ENCODE results near the gene LAMC1.

The LAMC1 gene

DNA sequence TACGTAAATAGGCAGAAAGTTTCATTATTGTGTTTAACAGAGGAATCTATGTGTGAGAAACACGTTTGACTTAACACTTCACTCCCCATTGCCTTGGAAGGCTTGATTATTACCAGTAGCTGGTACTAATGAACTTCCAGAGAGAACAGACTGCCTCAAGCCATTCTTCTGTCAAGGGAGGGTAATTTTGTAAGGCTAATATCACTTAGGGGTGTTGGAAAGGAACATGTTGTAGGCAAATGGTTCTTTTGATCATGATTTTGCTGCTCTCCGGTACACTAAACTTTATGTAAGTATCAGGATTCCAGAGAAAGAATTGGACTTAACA lies 1.8 kb downstream of the LAMC1 start:
- H3K9me3 ChIP-seq: no peaks in the 10 kb centered on the region
- H3K36me3 ChIP-seq (replicated peaks): 0 out of 2 replicates have a peak, but pooled peaks cover 3% of the 10 kb centered on the region
- peak in 1 of 2 experiments; percentile 31 for DNase-seq (ENCODE audit: low spot score in 2 of 2)
- H3K27me3 ChIP-seq (ENCODE audit: low read depth): no peaks in the 10 kb centered on the region
- peaks cover 58% of the 10 kb centered on the region for H3K4me1 ChIP-seq
- in situ Hi-C loops (cut with MboI; ENCODE audit: low sequenced_read_pairs): no loop called here
- H3K4me3 ChIP-seq: peak overlapping the region; percentile 67

GRCh38 chr1:183025782-183026774 lies 2.9 kb downstream of the LAMC1 start:
- Histone ChIP-seq H3K36me3 (replicated peaks) (0 out of 2 replicates have a peak, but pooled peaks cover 3% of the 10 kb centered on the region), H3K4me1 (peaks cover 60% of the 10 kb centered on the region), H3K27me3 (ENCODE audit: low read depth) (no peaks in the 10 kb centered on the region), H3K4me3 (peak overlapping the region; percentile 67), H3K9me3 (no peaks in the 10 kb centered on the region)
- in situ Hi-C loops (cut with MboI; ENCODE audit: low sequenced_read_pairs): no loop called here
- DNase-seq (ENCODE audit: low spot score in 2 of 2): peak in 1 of 2 experiments; percentile 48

DNA sequence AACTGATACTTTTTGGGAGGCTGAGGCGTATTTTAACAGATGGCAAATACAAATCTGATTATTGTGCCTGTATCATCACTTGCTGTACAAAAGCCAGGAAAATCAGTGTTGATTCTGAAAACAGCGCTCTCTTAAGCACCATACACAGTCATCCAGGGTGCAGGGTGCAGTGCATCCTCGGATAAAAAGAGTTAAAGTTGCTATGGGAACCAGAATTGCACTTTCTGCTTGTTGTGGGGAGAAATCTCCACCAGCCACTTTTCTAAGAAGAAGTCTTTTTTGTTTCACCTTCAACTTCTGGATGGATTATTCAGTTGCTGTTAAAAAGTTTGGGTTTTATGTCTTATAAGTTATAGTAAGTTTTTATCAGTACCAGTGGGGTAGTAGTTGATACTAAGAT lies 3.8 kb downstream of the LAMC1 start:
- H3K9me3 ChIP-seq: no peaks in the 10 kb centered on the region
- in situ Hi-C loops (cut with MboI; ENCODE audit: low sequenced_read_pairs): no loop called here
- no peak overlapping the region for H3K4me3 ChIP-seq
- peaks cover 50% of the 10 kb centered on the region for H3K4me1 ChIP-seq
- H3K27me3 ChIP-seq (ENCODE audit: low read depth): no peaks in the 10 kb centered on the region
- 0 out of 2 replicates have a peak, but pooled peaks cover 3% of the 10 kb centered on the region for H3K36me3 ChIP-seq (replicated peaks)
- no peak for DNase-seq (ENCODE audit: low spot score in 2 of 2)

GRCh38 chr1:183027791-183028190 lies 4.6 kb downstream of the LAMC1 start:
- in situ Hi-C loops (cut with MboI; ENCODE audit: low sequenced_read_pairs): no loop called here
- Histone ChIP-seq H3K9me3 (no peaks in the 10 kb centered on the region), H3K4me3 (no peak overlapping the region), H3K4me1 (peaks cover 49% of the 10 kb centered on the region), H3K36me3 (replicated peaks) (0 out of 2 replicates have a peak, but pooled peaks cover 3% of the 10 kb centered on the region), H3K27me3 (ENCODE audit: low read depth) (no peaks in the 10 kb centered on the region)
- DNase-seq (ENCODE audit: low spot score in 2 of 2): peak in 1 of 2 experiments; percentile 61

GRCh38 chr1:183029591-183030000 lies 6.4 kb downstream of the LAMC1 start:
- H3K9me3 ChIP-seq: no peaks in the 10 kb centered on the region
- in situ Hi-C loops (cut with MboI; ENCODE audit: low sequenced_read_pairs): no loop called here
- 0 out of 2 replicates have a peak, but pooled peaks cover 3% of the 10 kb centered on the region for H3K36me3 ChIP-seq (replicated peaks)
- no peak for DNase-seq (ENCODE audit: low spot score in 2 of 2)
- no peaks in the 10 kb centered on the region for H3K27me3 ChIP-seq (ENCODE audit: low read depth)
- H3K4me3 ChIP-seq: no peak overlapping the region
- H3K4me1 ChIP-seq: peaks cover 57% of the 10 kb centered on the region

DNA sequence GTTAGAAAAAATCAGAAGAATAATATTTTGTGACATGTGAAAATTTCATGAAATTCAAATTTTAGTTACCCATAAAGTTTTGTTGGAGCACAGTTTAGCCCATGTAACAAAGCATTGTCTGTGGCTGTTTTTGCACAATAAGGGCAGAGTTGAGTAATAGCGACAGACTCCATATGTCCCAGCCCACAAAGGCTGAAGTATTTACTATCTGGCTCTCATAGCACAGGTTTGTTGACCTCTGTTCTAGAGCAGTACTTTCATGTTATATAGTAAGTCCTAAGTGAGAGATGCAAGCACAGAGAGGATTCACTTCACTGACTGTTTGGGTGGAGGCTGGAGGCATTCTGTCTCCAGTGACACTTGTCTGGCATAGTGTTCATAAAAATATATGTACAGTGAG lies 6.8 kb downstream of the LAMC1 start:
- 0 out of 2 replicates have a peak, but pooled peaks cover 3% of the 10 kb centered on the region for H3K36me3 ChIP-seq (replicated peaks)
- no peak overlapping the region for H3K4me3 ChIP-seq
- H3K9me3 ChIP-seq: no peaks in the 10 kb centered on the region
- in situ Hi-C loops (cut with MboI; ENCODE audit: low sequenced_read_pairs): no loop called here
- H3K27me3 ChIP-seq (ENCODE audit: low read depth): no peaks in the 10 kb centered on the region
- peaks cover 58% of the 10 kb centered on the region for H3K4me1 ChIP-seq
- DNase-seq (ENCODE audit: low spot score in 2 of 2): no peak

DNA sequence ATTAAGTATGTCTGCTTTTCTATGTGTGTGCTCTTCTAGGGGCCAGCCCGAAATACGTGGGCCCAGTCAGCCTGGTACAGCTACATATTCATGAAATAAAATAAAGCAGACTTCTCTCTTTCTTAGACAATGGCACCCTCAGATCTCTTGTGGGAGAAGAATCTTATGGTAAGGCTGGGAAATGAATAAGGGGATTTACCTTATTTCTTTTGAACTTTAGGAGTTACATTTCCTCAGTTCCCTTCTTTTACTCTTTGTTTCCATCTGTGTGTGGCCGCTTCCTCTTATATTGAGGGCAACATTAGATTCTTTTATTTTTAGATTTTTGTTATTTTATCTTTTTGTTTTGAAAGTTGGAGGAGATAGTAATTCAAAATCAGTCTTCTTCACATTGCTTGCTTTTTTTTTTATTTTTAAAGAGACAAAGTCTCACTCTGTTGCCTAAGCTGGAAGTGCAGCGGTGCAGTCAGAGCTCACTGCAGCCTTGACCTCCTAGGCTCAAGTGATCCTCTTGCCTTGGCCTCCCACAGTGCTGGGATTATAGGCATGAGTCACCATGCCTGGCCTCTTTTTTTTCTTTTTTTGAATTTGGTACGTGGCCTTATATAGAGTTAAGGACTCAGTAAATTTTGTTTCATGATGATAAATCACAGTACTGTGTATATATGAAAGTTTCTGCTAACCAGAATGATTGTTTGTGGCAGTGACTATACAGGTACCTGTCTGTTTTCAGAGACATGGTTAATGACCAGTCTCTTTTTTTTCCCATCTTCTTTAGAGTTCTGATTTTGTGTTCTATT lies 9.1 kb downstream of the LAMC1 start:
- Histone ChIP-seq H3K27me3 (ENCODE audit: low read depth) (no peaks in the 10 kb centered on the region), H3K36me3 (replicated peaks) (no peaks in the 10 kb centered on the region), H3K4me3 (no peak overlapping the region), H3K9me3 (no peaks in the 10 kb centered on the region), H3K4me1 (peaks cover 42% of the 10 kb centered on the region)
- no peak for DNase-seq (ENCODE audit: low spot score in 2 of 2)
- in situ Hi-C loops (cut with MboI; ENCODE audit: low sequenced_read_pairs): no loop called here

GRCh38 chr1:183033205-183033604 lies 10.0 kb downstream of the LAMC1 start:
- in situ Hi-C loops (cut with MboI; ENCODE audit: low sequenced_read_pairs): no loop called here
- H3K4me1 ChIP-seq: peaks cover 39% of the 10 kb centered on the region
- no peaks in the 10 kb centered on the region for H3K9me3 ChIP-seq
- H3K4me3 ChIP-seq: no peak overlapping the region
- H3K27me3 ChIP-seq (ENCODE audit: low read depth): no peaks in the 10 kb centered on the region
- no peaks in the 10 kb centered on the region for H3K36me3 ChIP-seq (replicated peaks)
- DNase-seq (ENCODE audit: low spot score in 2 of 2): no peak

DNA sequence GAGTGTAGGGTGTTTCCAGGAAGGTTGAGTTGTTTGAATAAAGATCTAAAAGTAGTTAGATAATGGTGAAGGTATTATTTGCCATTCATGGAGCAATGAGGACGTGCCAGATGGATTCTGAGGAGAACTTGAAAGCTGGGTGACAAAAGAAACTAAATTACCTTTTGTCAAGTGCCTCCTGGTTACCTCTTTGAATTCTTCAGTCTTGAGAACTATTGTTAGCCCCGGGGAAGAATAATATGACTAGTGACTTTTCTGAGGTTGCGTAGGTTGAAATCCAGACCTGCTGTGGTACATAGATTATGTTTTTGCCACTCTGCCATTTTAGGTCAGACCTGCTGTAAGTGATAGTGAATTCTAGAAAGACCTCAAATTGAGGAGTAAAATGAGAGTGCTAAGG lies 11.5 kb downstream of the LAMC1 start:
- H3K27me3 ChIP-seq (ENCODE audit: low read depth): no peaks in the 10 kb centered on the region
- DNase-seq (ENCODE audit: low spot score in 2 of 2): peak in 1 of 2 experiments; percentile 58
- no peaks in the 10 kb centered on the region for H3K9me3 ChIP-seq
- H3K36me3 ChIP-seq (replicated peaks): no peaks in the 10 kb centered on the region
- in situ Hi-C loops (cut with MboI; ENCODE audit: low sequenced_read_pairs): no loop called here
- no peak overlapping the region for H3K4me3 ChIP-seq
- H3K4me1 ChIP-seq: peaks cover 31% of the 10 kb centered on the region

DNA sequence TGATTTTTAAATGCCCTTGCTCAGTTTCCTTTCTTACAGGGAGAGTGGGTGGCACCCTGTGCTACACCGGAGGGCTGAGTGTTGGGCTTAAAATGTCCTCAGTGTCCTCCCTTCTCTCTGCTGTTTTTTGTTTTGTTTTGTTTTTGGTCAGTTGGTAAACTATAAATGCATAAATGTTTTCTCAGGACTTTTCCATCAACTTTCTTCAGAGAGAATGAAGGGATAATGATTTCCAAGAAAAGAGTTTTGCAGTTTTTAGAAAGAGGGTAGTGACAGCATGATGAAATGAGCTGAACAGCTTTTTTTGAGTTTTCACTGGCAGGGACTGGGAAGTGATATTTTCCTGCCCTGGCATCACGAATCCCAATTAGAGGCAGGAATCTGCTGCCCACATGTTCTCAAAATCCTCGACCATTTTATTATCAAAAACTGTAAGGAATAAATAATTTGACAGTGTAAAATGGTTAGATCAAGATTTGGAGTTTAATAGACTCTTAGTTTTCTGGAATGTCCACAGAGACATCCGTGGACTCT lies 15.2 kb downstream of the LAMC1 start:
- DNase-seq (ENCODE audit: low spot score in 2 of 2): no peak
- Histone ChIP-seq H3K9me3 (no peaks in the 10 kb centered on the region), H3K36me3 (replicated peaks) (no peaks in the 10 kb centered on the region), H3K27me3 (ENCODE audit: low read depth) (no peaks in the 10 kb centered on the region), H3K4me3 (no peak overlapping the region), H3K4me1 (peaks cover 25% of the 10 kb centered on the region)
- in situ Hi-C loops (cut with MboI; ENCODE audit: low sequenced_read_pairs): no loop called here

DNA sequence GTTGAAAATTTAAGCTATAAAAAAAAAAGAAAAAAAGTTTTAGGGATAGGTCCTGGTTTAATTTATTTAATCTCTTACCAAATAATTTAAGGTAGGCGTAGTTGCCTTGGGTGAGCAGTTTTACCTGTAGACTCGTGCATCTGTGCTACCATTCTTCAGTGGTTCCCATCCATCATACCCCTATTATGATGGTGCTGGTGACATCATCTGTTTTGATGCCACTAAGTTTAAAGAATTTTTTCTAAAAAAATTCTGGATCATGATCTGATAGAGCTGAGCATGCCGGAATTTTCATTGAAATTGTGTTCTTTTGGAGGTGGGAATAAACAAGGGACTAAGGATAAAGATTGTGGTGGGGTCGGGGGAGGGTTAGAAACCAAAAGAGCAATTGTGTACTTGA lies 15.7 kb downstream of the LAMC1 start:
- Histone ChIP-seq H3K4me1 (peaks cover 24% of the 10 kb centered on the region), H3K4me3 (no peak overlapping the region), H3K27me3 (ENCODE audit: low read depth) (no peaks in the 10 kb centered on the region), H3K36me3 (replicated peaks) (no peaks in the 10 kb centered on the region), H3K9me3 (no peaks in the 10 kb centered on the region)
- in situ Hi-C loops (cut with MboI; ENCODE audit: low sequenced_read_pairs): no loop called here
- DNase-seq (ENCODE audit: low spot score in 2 of 2): no peak

- in situ Hi-C loops (cut with MboI; ENCODE audit: low sequenced_read_pairs): no loop called here
- Histone ChIP-seq H3K27me3 (ENCODE audit: low read depth) (no peaks in the 10 kb centered on the region), H3K4me3 (no peak overlapping the region), H3K9me3 (no peaks in the 10 kb centered on the region), H3K36me3 (replicated peaks) (no peaks in the 10 kb centered on the region), H3K4me1 (peaks cover 24% of the 10 kb centered on the region)
- DNase-seq (ENCODE audit: low spot score in 2 of 2): no peak
Measured at GRCh38 chr1:183039330-183039729, 16.1 kb downstream of the LAMC1 start.

DNA sequence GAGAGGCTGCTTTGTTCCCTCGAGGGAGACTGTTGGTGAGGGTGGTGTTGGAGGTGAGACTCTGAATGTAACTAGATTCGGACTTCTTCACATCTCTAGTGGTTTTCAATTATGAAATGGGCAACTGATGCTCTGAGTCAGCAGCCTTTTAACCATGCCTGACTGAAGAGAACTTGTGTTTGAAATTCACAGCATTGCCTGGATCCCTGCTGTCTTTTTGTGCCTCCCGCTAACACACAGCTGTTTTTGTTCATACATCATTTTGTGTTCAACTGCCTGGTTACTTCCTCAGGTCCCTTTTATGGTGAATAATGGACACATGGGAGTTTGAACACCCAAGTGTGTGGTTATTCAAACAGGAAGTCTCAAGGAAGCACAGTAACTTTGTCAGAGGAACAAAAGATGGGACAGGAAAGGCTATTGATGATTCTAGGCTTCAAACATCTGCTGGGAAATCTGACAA lies 16.8 kb downstream of the LAMC1 start:
- no peak overlapping the region for H3K4me3 ChIP-seq
- no peak for DNase-seq (ENCODE audit: low spot score in 2 of 2)
- no peaks in the 10 kb centered on the region for H3K36me3 ChIP-seq (replicated peaks)
- peaks cover 24% of the 10 kb centered on the region for H3K4me1 ChIP-seq
- no peaks in the 10 kb centered on the region for H3K27me3 ChIP-seq (ENCODE audit: low read depth)
- H3K9me3 ChIP-seq: no peaks in the 10 kb centered on the region
- in situ Hi-C loops (cut with MboI; ENCODE audit: low sequenced_read_pairs): no loop called here
